Transverse colon (tissue), 4 donors: ENCODE results near the gene AMPD3.

Experiments used
- CTCF ChIP-seq, 5 experiments: fragments of 200-600 bp in 3 of 5; fragments of 450-650 bp in 2 of 5; sonication (generic) in 3 of 5; IDR thresholded peaks; 1 replicate in 2 of 5; 2 replicates in 3 of 5; pipeline ENCODE4 v1.5.1; 2016 to 2017; ENCODE audit warnings: antibody characterized with exemption in 5 of 5, inconsistent platforms in 3 of 5, mild to moderate bottlenecking in 2 of 5, moderate library complexity in 1 of 5
- POLR2A ChIP-seq: fragments of 450-650 bp; IDR thresholded peaks from one replicate; pipeline ENCODE4 v1.6.1; 2016; ENCODE audit warnings: antibody characterized with exemption, mild to moderate bottlenecking, moderate library complexity
- POLR2AphosphoS5 ChIP-seq, 3 donors: sonication (generic); formaldehyde crosslinking; IDR thresholded peaks; one replicate each; pipeline ENCODE4 v1.6.1; 2016; ENCODE audit warnings: antibody characterized with exemption in 3 of 3

- TF ChIP-seq CTCF (IDR thresholded peaks at IDR 0.05) (no peak), POLR2AphosphoS5 (IDR thresholded peaks at IDR 0.05) (no peak), POLR2A (no peak)
Measured at GRCh38 chr11:10514709-10515108, 59.6 kb downstream of the AMPD3 start.
